ENCODE results near the gene OR13C8.
"Not testable (repeated sequence)": the region's sequence is repeated elsewhere in the genome, so short reads cannot be mapped to it uniquely, and the experiment has no call there.

OR13C8 gene

GRCh38 chr9:104568868-104569267 is at the start of gene OR13C8:
Gene OR13C8 (plus strand): TSS chr9:104569168. CDS start chr9:104569168, 0 bp downstream.
- Histone ChIP-seq H3K4me1 (ENCODE audit: control insufficient read depth, insufficient read depth, low read length) (no peaks in the 10 kb centered on the region), H3K9ac (ENCODE audit: low read depth, low read length) (no peak within 1 kb of the TSS), H3K4me3 (ENCODE audit: low read depth, low read length) (no peak within 1 kb of the TSS), H3K36me3 (ENCODE audit: control insufficient read depth, insufficient read depth, low read length) (no peaks in the 10 kb centered on the region), H3K9me3 (ENCODE audit: control insufficient read depth, insufficient read depth, low read length) (no peaks in the 10 kb centered on the region), H3K27me3 (ENCODE audit: control insufficient read depth, insufficient read depth, low read length) (no peaks in the 10 kb centered on the region)

GRCh38 chr9:104520241-104520640 is 48.7 kb upstream of the OR13C8 start:
- H3K4me3 ChIP-seq (ENCODE audit: low read depth, low read length); H3K4me1 ChIP-seq (ENCODE audit: control insufficient read depth, insufficient read depth, low read length); H3K36me3 ChIP-seq (ENCODE audit: control insufficient read depth, insufficient read depth, low read length); H3K27me3 ChIP-seq (ENCODE audit: control insufficient read depth, insufficient read depth, low read length); H3K9ac ChIP-seq (ENCODE audit: low read depth, low read length); H3K9me3 ChIP-seq (ENCODE audit: control insufficient read depth, insufficient read depth, low read length): not testable (repeated sequence)

- Histone ChIP-seq H3K4me1 (ENCODE audit: control insufficient read depth, insufficient read depth, low read length) (no peaks in the 10 kb centered on the region), H3K9ac (ENCODE audit: low read depth, low read length) (no peak within 1 kb of the TSS), H3K27me3 (ENCODE audit: control insufficient read depth, insufficient read depth, low read length) (no peaks in the 10 kb centered on the region), H3K9me3 (ENCODE audit: control insufficient read depth, insufficient read depth, low read length) (no peaks in the 10 kb centered on the region), H3K4me3 (ENCODE audit: low read depth, low read length) (no peak within 1 kb of the TSS), H3K36me3 (ENCODE audit: control insufficient read depth, insufficient read depth, low read length) (no peaks in the 10 kb centered on the region)
These were observed 41.9 kb upstream of the OR13C8 start, which contains the start of gene OR13C4 for GRCh38 chr9:104527109-104527508. Gene OR13C4 (minus strand): TSS chr9:104527209. CDS start chr9:104527209, 0 bp downstream.

- Histone ChIP-seq H3K27me3 (ENCODE audit: control insufficient read depth, insufficient read depth, low read length) (no peaks in the 10 kb centered on the region), H3K4me1 (ENCODE audit: control insufficient read depth, insufficient read depth, low read length) (no peaks in the 10 kb centered on the region), H3K4me3 (ENCODE audit: low read depth, low read length) (no peak within 1 kb of the TSS), H3K36me3 (ENCODE audit: control insufficient read depth, insufficient read depth, low read length) (no peaks in the 10 kb centered on the region), H3K9ac (ENCODE audit: low read depth, low read length) (no peak within 1 kb of the TSS), H3K9me3 (ENCODE audit: control insufficient read depth, insufficient read depth, low read length) (no peaks in the 10 kb centered on the region)
These were observed 32.2 kb upstream of the OR13C8 start, which contains the start of gene OR13C3 for GRCh38 chr9:104536756-104537155. Gene OR13C3 (minus strand): TSS chr9:104536856. CDS start chr9:104536723, 133 bp downstream.

- H3K27me3 ChIP-seq (ENCODE audit: control insufficient read depth, insufficient read depth, low read length): no peaks in the 10 kb centered on the region
These were observed 29.7 kb upstream of the OR13C8 start for GRCh38 chr9:104539275-104539674.

GRCh38 chr9:104544644-104545043 is 24.3 kb upstream of the OR13C8 start:
- Histone ChIP-seq H3K9ac (ENCODE audit: low read depth, low read length) (no peak overlapping the region), H3K4me3 (ENCODE audit: low read depth, low read length) (no peak overlapping the region), H3K4me1 (ENCODE audit: control insufficient read depth, insufficient read depth, low read length) (no peaks in the 10 kb centered on the region), H3K27me3 (ENCODE audit: control insufficient read depth, insufficient read depth, low read length) (no peaks in the 10 kb centered on the region), H3K36me3 (ENCODE audit: control insufficient read depth, insufficient read depth, low read length) (no peaks in the 10 kb centered on the region), H3K9me3 (ENCODE audit: control insufficient read depth, insufficient read depth, low read length) (no peaks in the 10 kb centered on the region)

More at GRCh38 chr9:104539275-104539674, 29.7 kb upstream of the OR13C8 start:
- H3K4me3 ChIP-seq (ENCODE audit: low read depth, low read length): no peak overlapping the region
- no peaks in the 10 kb centered on the region for H3K36me3 ChIP-seq (ENCODE audit: control insufficient read depth, insufficient read depth, low read length)
- H3K9ac ChIP-seq (ENCODE audit: low read depth, low read length): no peak overlapping the region
- no peaks in the 10 kb centered on the region for H3K4me1 ChIP-seq (ENCODE audit: control insufficient read depth, insufficient read depth, low read length)
- H3K9me3 ChIP-seq (ENCODE audit: control insufficient read depth, insufficient read depth, low read length): no peaks in the 10 kb centered on the region

- Histone ChIP-seq H3K9ac (ENCODE audit: low read depth, low read length) (no peak overlapping the region), H3K36me3 (ENCODE audit: control insufficient read depth, insufficient read depth, low read length) (no peaks in the 10 kb centered on the region), H3K9me3 (ENCODE audit: control insufficient read depth, insufficient read depth, low read length) (no peaks in the 10 kb centered on the region), H3K4me1 (ENCODE audit: control insufficient read depth, insufficient read depth, low read length) (no peaks in the 10 kb centered on the region), H3K4me3 (ENCODE audit: low read depth, low read length) (no peak overlapping the region), H3K27me3 (ENCODE audit: control insufficient read depth, insufficient read depth, low read length) (no peaks in the 10 kb centered on the region)
These were observed 15.7 kb upstream of the OR13C8 start for GRCh38 chr9:104553261-104553660.

GRCh38 chr9:104555521-104555920 is 13.4 kb upstream of the OR13C8 start:
- Histone ChIP-seq H3K4me3 (ENCODE audit: low read depth, low read length) (no peak overlapping the region), H3K9ac (ENCODE audit: low read depth, low read length) (no peak overlapping the region), H3K9me3 (ENCODE audit: control insufficient read depth, insufficient read depth, low read length) (no peaks in the 10 kb centered on the region), H3K4me1 (ENCODE audit: control insufficient read depth, insufficient read depth, low read length) (no peaks in the 10 kb centered on the region), H3K36me3 (ENCODE audit: control insufficient read depth, insufficient read depth, low read length) (no peaks in the 10 kb centered on the region), H3K27me3 (ENCODE audit: control insufficient read depth, insufficient read depth, low read length) (no peaks in the 10 kb centered on the region)

GRCh38 chr9:104556830-104557634 is 11.9 kb upstream of the OR13C8 start:
- Histone ChIP-seq H3K9ac (ENCODE audit: low read depth, low read length) (no peak overlapping the region), H3K36me3 (ENCODE audit: control insufficient read depth, insufficient read depth, low read length) (no peaks in the 10 kb centered on the region), H3K9me3 (ENCODE audit: control insufficient read depth, insufficient read depth, low read length) (no peaks in the 10 kb centered on the region), H3K4me1 (ENCODE audit: control insufficient read depth, insufficient read depth, low read length) (no peaks in the 10 kb centered on the region), H3K27me3 (ENCODE audit: control insufficient read depth, insufficient read depth, low read length) (no peaks in the 10 kb centered on the region), H3K4me3 (ENCODE audit: low read depth, low read length) (no peak overlapping the region)

- Histone ChIP-seq H3K4me1 (ENCODE audit: control insufficient read depth, insufficient read depth, low read length) (no peaks in the 10 kb centered on the region), H3K4me3 (ENCODE audit: low read depth, low read length) (no peak overlapping the region), H3K36me3 (ENCODE audit: control insufficient read depth, insufficient read depth, low read length) (no peaks in the 10 kb centered on the region), H3K27me3 (ENCODE audit: control insufficient read depth, insufficient read depth, low read length) (no peaks in the 10 kb centered on the region), H3K9ac (ENCODE audit: low read depth, low read length) (no peak overlapping the region), H3K9me3 (ENCODE audit: control insufficient read depth, insufficient read depth, low read length) (no peaks in the 10 kb centered on the region)
These were observed 4.6 kb upstream of the OR13C8 start for GRCh38 chr9:104564358-104564757.

GRCh38 chr9:104572612-104573011 is 3.6 kb downstream of the OR13C8 start:
- Histone ChIP-seq H3K36me3 (ENCODE audit: control insufficient read depth, insufficient read depth, low read length) (no peaks in the 10 kb centered on the region), H3K4me1 (ENCODE audit: control insufficient read depth, insufficient read depth, low read length) (no peaks in the 10 kb centered on the region), H3K9ac (ENCODE audit: low read depth, low read length) (no peak overlapping the region), H3K27me3 (ENCODE audit: control insufficient read depth, insufficient read depth, low read length) (no peaks in the 10 kb centered on the region), H3K9me3 (ENCODE audit: control insufficient read depth, insufficient read depth, low read length) (no peaks in the 10 kb centered on the region), H3K4me3 (ENCODE audit: low read depth, low read length) (no peak overlapping the region)

GRCh38 chr9:104575456-104575855 is 6.5 kb downstream of the OR13C8 start:
- Histone ChIP-seq H3K4me1 (ENCODE audit: control insufficient read depth, insufficient read depth, low read length) (no peaks in the 10 kb centered on the region), H3K4me3 (ENCODE audit: low read depth, low read length) (no peak overlapping the region), H3K9me3 (ENCODE audit: control insufficient read depth, insufficient read depth, low read length) (no peaks in the 10 kb centered on the region), H3K36me3 (ENCODE audit: control insufficient read depth, insufficient read depth, low read length) (no peaks in the 10 kb centered on the region), H3K9ac (ENCODE audit: low read depth, low read length) (no peak overlapping the region), H3K27me3 (ENCODE audit: control insufficient read depth, insufficient read depth, low read length) (no peaks in the 10 kb centered on the region)

Measured in iPS-15b (cell line).